HG02943 (cell line): ENCODE data around the gene SEC14L3.

Experiments
- ATAC-seq: cut with Tn5 transposase; IDR thresholded peaks from one replicate; pipeline ENCODE4 v1.9.1; 2021; ENCODE audit warnings: mild to moderate bottlenecking, low read depth, moderate library complexity; ENCODE audit not compliant: unreplicated experiment

SEC14L3 gene

GRCh38 chr22:30447656-30448055, 24.2 kb downstream of the SEC14L3 start:
- ATAC-seq, result no peak

- no peak for ATAC-seq
Measured at GRCh38 chr22:30445438-30446145, 26.2 kb downstream of the SEC14L3 start.

GRCh38 chr22:30444632-30445437, 27.0 kb downstream of the SEC14L3 start:
- ATAC-seq, result no peak

- ATAC-seq, result no peak
Measured at GRCh38 chr22:30441088-30441487, 30.7 kb downstream of the SEC14L3 start.

GRCh38 chr22:30439836-30440235, 32.0 kb downstream of the SEC14L3 start:
- no peak for ATAC-seq

GRCh38 chr22:30439226-30439625, 32.6 kb downstream of the SEC14L3 start:
- ATAC-seq, result no peak

GRCh38 chr22:30438559-30438958, 33.3 kb downstream of the SEC14L3 start:
- ATAC-seq, result no peak

- ATAC-seq, result no peak
Measured at GRCh38 chr22:30436196-30436595, 35.6 kb downstream of the SEC14L3 start.

GRCh38 chr22:30435674-30436126, 36.1 kb downstream of the SEC14L3 start:
- ATAC-seq, result no peak

GRCh38 chr22:30434843-30435242, 37.0 kb downstream of the SEC14L3 start:
- no peak for ATAC-seq

GRCh38 chr22:30433773-30434172, 38.0 kb downstream of the SEC14L3 start:
- ATAC-seq, result no peak

- no peak for ATAC-seq
Measured at GRCh38 chr22:30433227-30433626, 38.6 kb downstream of the SEC14L3 start.

- ATAC-seq, result no peak
Measured at GRCh38 chr22:30432520-30432919, 39.3 kb downstream of the SEC14L3 start.

GRCh38 chr22:30432096-30432495, 39.7 kb downstream of the SEC14L3 start:
- no peak for ATAC-seq

- ATAC-seq, result no peak
Measured at GRCh38 chr22:30430933-30431332, 40.9 kb downstream of the SEC14L3 start.

- no peak for ATAC-seq
Measured at GRCh38 chr22:30429887-30430286, 41.9 kb downstream of the SEC14L3 start.

- no peak for ATAC-seq
Measured at GRCh38 chr22:30427871-30428270, 43.9 kb downstream of the SEC14L3 start.

GRCh38 chr22:30426388-30427353, 45.1 kb downstream of the SEC14L3 start:
- no peak for ATAC-seq

GRCh38 chr22:30425616-30426387, 46.0 kb downstream of the SEC14L3 start, which contains the start of gene MTFP1:
Gene MTFP1 (plus strand): TSS chr22:30425768. CDS start chr22:30425880, 112 bp downstream.
- no peak for ATAC-seq

- no peak for ATAC-seq
Measured at GRCh38 chr22:30425327-30425615, 46.5 kb downstream of the SEC14L3 start.
